GM19372 (cell line): ENCODE measurements around the gene ZNF540.
"Not testable (repeated sequence)": the region's sequence is repeated elsewhere in the genome, so short reads cannot be mapped to it uniquely, and the experiment has no call there.

Source experiments
- ATAC-seq: cut with Tn5 transposase; IDR thresholded peaks from one replicate; pipeline ENCODE4 v1.9.1; 2021; ENCODE audit warnings: mild to moderate bottlenecking, low read depth, moderate library complexity; ENCODE audit not compliant: unreplicated experiment

ZNF540 gene

DNA sequence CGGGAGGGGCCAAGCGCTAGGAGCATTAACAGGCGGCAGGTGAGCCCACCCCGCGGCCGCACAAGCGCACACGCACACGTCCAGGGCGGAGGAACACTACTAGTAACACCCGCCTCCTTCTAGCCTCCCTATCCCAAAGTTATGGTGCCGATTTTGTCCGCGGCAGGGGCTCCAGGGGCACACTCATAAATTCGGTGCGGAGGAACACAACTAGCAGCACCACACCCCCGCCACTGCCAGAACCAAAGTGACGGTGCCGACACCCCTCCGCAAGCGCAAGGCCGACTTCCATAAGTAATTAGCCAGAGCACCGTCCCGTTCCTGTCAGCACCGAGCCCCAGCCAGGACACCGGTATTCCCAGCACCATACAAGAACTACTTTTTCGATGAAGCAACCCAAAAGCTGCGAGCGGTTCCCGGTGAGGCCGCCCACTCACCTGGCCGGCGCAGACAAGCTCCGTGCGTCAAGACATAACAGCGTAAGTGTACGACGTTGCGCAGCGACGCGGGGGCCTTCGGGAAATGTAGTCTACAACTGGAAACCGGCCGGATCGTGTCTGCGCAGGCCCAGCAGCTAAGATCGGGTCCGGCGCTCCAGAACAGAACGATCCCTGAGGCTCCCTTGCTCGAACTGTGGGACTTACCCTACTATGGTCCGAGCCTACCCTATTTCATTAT is at the start of gene ZNF540, which contains the start of gene ZNF571:
TSS of gene ZNF540 (plus strand) at position 573 of the 678 bp plus-strand sequence. CDS start 3,572 bp downstream, outside the sequence.
TSS of gene ZNF571 (minus strand) at position 489 of the 678 bp plus-strand sequence. CDS start 8,116 bp downstream, outside the sequence.
- ATAC-seq = peak; percentile 95

DNA sequence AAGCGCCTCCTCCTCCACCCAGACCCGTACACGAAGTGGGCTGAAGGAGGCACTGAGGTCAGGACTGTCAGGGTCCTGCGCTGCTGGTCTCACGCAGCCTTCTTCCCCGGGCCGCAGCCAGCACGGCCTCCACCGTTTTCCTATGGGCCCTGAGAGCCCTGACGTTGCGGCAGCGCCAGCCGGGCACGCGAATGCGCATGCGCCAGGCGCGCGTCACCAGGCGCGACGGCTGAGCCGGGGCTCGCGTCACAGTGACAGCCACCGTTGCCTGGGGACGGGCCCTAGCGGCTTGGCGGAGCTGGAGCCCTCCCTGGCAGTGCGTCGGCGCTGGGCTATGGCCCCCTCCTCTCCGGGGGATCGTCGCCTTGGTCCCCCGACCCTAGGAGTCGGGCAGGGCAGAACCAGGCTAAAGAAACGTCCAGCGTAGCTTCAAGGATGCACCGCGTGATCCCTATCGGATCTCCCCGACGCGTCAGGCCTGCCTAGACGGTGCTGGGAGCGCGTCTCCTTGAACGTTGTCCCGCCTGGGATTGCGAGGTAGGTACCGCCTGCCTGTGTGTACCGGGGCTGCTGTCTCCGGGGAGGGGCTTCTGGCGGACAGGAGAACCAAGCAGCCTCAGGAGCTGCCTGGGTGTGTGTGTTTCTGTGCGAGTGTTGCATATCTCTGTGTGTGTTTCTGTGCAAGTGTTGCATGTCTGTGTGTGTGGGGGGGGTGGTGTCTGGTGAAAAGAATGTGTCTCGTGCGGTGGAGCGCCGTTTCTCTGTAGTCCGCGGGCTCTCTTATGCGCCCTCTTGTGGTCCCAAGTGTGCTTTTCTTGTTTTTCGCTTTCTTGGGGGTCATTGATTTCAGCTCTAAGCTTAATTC is 43.3 kb upstream of the ZNF540 start:
- ATAC-seq = no peak

DNA sequence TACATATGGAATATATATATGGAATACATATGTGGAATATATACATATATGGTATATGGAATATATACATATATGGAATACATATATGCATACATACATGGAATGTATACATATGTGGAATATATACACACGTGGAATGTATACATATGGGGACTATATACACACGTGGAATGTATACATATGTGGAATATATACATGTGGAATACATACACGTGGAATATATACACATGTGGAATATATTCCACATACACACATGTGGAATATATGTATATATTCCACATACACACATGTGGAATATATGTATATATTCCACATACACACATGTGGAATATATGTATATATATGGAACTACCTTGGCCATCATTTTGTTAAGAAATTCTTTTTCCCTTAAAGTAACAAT is 31.2 kb upstream of the ZNF540 start:
- no peak for ATAC-seq

DNA sequence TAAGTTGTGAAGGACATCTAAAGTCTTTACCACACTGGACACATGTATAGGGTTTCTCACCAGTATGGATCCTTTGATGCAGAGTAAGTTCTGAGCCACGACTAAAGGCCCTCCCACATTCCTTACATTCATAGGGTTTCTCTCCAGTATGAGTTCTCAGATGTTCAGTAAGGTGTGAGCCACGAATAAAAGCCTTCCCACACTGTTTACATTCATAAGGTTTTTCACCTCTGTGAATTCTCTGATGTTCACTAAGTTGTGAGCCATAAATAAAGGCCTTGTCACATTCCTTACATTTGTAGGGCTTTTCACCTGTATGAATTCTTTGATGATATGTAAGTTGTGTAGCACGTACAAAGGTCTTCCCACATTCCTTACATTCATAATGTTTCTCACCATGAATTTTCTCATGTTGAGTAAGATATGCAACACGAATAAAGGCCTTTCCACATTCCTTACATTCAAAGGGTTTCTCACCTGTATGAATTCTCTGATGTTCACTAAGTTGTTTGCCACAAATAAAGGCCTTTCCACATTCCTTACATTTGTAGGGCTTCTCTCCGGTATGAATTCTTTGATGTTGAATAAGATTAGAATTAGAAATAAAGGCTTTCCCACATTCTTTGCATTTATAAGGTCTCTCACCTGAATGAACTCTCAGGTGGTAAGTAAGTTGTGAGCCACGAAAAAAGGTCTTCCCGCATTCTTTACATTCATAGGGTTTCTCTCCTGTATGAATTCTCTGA is 29.9 kb upstream of the ZNF540 start:
- no peak for ATAC-seq

DNA sequence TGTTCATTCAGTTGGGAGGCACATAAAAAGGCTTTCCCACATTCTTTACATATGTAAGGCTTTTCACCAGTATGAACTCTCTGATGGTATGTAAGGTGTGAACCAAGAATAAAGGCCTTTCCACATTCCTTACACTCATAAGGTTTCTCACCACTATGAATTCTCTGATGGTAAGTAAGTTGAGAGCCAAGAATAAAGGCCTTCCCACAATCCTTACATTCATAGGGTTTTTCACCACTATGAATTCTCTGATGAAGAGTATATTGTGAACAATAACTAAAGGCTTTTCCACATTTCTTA is 29.4 kb upstream of the ZNF540 start:
- no peak for ATAC-seq

DNA sequence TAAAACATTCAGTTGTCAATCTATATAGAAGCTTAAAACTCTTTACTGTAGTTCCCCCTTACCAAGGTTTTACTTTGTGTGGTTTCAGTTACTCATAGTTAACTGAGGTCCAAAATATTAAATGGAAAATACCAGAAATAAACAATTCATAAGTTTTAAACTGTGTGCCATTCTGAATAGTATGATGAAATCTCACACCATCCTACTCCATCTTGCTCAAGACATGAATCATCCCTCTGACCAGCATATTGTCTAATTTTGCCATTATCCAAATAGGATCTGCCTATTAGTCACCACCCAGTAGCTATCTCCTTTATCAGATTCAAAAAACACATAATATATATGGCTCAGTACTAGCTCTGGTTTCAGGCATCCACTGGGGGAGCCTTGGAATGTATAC is 22.5 kb upstream of the ZNF540 start:
- no peak for ATAC-seq

DNA sequence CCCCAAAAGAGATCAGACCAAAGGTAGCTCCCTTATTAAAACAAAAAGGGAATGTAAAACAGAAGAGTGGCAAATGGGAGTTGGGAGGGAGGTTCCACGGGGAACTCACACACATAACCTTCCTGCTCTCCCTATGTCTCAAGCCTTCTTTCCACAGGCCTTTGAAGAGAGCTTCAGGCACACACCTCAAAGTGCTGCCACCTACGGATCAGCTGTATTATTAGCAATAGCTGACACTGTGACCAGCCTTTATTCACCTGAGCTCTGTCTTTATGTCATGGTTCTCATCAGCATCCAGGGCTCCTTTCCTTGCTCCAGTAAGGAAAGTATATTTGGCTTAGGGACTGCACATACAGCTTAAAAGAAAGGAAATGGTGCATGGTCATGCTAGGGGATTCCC is 11.3 kb upstream of the ZNF540 start:
- ATAC-seq = no peak

DNA sequence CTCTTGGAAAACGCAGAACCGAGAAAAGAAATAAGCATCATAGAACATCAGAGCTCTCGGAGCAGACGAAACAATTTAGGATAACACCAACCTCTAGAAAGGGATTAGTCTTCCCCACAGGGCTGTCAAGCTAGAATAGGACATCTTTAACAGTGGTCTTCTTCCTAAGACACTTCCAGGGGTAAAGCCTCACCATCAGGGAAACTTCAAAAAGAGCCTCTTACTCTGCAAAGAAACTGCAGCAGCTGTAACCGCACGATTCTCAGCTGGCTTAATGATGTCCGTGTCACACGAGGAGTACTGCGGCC is 726 bp upstream of the ZNF540 start:
- no peak for ATAC-seq

DNA sequence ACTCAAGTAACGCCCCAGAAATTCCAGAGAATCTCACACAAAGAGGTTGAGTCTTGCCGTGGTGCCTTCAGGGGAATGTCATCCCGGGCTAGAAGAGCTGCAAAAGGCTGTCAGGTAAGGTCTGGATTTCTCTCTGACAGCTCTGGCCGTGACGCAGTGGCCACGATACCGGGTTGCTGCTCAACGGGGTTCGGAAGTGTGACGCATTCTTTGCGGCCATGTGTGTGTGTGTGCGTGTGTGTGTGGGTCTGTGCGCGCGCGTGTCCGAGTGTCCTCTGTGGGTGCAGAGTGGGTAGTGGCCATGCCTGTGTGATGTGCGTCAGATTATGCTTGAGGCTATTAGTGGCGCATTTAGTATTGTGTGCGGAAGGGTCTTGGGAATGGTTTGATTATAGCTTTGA is 306 bp downstream of the ZNF540 start:
- ATAC-seq = peak; percentile 28

DNA sequence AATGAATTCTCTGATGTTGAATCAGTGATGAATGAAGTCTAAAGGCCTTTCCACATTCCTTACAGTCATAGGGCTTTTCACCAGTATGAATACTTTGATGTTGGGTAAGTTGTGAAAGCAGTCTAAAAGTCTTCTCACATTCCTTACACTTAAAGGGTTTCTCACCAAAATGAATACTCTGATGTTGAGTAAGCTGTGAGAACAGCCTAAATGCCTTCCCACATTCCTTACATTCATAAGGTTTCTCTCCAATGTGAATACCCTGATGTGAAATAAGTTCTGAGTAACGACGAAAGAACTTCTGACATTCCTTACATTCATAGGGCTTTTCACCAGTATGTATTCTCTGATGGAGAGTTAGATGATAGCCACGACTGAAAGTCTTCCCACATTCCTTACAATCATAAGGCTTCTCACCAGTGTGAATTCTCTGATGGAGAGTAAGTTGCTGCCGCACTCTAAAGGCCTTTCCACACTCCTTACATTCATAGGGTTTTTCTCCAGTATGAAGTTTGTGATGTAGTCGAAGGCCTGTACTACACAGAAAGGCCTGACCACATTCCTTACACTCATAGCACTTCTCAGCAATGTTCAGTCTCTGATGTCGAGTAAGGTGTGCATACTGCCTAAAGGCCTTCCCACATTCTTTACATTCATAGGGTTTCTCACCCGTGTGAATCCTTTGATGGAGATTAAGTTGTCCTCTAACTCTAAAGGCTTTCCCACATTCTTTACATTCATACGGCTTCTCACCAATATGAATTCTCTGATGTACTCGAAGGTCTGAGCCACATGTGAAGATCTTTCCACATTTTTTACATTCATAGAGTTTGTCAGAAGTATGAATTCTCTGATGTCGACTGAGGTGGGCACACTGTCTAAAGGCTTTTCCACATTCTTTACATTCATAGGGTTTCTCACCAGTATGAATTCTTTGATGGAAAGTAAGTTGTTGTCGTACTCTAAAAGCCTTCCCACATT is 40.7 kb downstream of the ZNF540 start:
- no peak for ATAC-seq

DNA sequence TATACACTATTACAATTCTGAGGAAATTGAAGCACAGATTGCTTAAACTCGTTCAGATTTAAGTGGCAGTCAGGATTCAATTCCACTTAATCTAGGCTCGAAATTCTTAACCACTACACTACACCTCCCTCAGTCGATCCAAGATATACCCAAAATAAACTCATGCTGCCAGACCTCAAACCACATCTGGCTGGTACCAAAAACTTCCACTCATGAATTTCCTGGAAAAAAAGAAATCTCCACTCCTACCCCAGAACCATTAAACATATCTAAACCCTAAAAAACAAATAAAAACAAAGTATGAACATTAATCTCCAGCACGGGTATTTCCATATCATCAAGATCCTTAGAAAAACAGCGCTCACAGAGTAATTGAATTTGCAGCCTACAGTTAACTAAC is 59.4 kb downstream of the ZNF540 start:
- no peak for ATAC-seq

DNA sequence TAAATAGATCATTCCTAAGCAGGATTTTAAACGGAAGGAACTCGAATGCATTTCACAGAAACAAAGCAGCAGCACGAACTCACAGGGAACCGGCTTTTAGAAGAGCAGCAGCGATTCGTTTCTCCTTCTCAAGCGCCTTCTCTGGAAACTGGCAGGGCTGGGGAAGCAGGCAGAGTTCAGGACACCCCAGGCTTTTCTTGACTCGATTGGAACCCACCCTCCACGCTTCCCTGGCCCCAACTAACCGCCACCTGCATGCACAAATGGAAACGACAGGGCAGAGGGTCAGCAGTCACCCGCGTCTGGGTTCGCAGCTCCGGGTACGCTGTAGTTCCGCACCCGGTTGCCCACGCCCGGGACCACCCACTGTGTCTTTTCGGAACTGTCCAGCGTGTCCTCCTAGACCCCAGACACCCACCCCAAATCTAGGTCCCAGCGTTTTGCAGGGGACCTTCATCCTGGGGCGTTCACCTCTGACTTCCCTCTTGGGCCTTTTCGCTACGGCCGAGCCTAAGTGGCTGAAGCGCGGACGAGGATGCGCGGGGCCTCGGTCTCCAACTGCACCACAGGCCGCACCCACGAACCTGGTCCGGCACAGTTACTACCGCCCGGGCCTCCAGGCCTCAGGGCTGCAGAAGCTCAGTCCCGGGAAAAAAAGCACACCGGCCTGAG is 60.1 kb downstream of the ZNF540 start:
- peak; percentile 35 for ATAC-seq

DNA sequence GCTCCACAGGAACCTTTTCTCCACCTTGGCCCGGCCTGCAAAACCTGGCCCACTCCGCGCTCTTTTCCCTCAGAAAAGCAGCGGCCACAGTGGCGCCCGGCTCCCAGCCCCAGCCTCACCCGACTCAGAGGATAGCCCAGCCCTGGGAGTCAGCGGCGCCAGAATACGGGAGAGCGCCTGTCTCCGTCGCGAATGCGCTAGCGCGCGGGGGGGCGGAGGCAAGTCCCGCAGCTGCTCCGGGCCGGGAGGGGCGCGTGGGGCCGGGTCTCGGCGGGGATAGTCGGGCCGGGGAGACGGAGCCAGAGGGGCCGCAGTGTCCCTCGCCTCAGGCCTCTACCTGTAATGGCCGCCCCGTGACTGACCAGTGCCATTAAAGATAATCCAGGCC is 60.6 kb downstream of the ZNF540 start, which contains the start of gene ZFP30:
TSS of gene ZFP30 (minus strand) at position 165 of the 388 bp plus-strand sequence. CDS start 7,643 bp downstream, outside the sequence.
- peak; percentile 69 for ATAC-seq

DNA sequence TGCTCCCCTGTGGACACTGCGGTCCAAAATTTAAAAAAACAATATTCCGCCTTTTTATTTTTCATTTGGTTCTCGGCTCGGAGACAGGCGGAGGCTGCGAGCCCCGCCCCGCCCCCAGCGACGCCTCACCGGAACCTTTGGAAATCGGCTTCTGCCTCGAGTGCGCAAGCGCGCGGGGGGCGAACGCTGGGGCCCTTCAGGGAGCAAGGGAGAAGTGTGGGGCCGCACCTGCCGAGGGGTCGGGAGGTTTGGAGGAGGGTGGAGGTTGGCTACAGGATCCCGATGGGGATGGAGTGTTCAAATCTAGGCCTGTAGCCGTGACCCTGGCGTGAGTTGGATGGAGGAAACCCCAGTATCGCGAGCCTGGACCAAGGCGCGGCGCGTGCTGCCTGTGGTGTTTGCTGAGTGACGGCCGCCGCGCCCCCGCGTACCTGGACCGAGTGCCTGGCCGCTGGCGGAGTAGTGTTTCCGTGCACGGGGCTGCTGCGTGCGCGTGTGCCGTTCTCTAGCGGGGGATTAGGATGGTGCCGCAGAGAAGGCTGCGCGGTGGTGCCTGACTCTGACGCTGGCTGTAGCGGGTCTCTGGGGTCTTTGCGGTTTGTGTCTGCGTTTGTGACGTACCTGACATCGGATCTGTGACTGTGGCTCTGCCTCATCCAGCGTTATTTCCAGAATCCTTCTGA is 61.2 kb downstream of the ZNF540 start:
- peak; percentile 55 for ATAC-seq

DNA sequence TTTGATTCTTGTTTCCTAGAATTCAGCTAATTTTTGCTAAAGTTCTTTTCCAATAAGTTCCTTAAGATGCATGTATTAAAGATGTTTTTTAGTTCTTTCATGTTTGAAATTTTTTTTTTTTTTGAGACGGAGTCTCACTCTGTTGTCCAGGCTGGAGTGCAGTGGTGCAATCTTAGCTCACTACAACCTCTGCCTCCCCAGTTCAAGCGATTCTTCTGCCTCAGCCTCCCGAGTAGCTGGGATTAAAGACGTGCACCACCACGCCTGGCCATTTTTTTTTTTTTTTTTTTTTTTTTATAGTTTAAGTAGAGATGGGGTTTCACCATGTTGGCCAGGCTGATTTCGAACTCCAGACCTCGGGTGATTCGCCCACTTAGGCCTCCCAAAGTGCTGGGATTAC is 62.5 kb downstream of the ZNF540 start:
- ATAC-seq = not testable (repeated sequence)
